IMR-90 (cell line): ENCODE results near the gene RNFT2. TPM values are rescaled to one million over a fixed set of nuclear protein-coding genes. Genes with fewer than 3 reads are reported as not detected.

Source experiments
- ATAC-seq: fragments of 200-7000 bp; cut with Tn5 transposase; 2 replicates; pipeline ENCODE4 v1.9.1; 2020; ENCODE audit warnings: low read depth, mild to moderate bottlenecking, moderate library complexity
- BruUV-seq: library from RNA; stranded (reverse); fragments of 400-500 nt; replicated peaks from 2 replicates; lab custom pipeline; 2021; lab: Mats Ljungman, UMichigan
- CTCF ChIA-PET: fragments of 300-600 bp; formaldehyde crosslinking; extraction: SDS; loops from one replicate; lab custom pipeline; 2021; ENCODE audit warnings: antibody characterized with exemption; lab: Yijun Ruan, JAX
- POLR2A ChIA-PET: fragments of 300-600 bp; sonication (Branson Sonifier 250); formaldehyde crosslinking; loops from one replicate; lab custom pipeline; 2022; ENCODE audit warnings: antibody characterized with exemption; ENCODE audit not compliant: unreplicated experiment; lab: Charles Lee
- DNase-seq: peaks from one replicate; pipeline ENCODE4 v3.0.0; 2013
- H2AFZ ChIP-seq: replicated peaks from 2 replicates; pipeline ENCODE3; 2013; ENCODE audit warnings: low read length, mild to moderate bottlenecking; ENCODE audit not compliant: poor library complexity
- H2AK5ac ChIP-seq: 2 replicates; pipeline ENCODE4 v1.6.1; 2013; ENCODE audit warnings: low read depth, low read length, inconsistent platforms
- H2AK9ac ChIP-seq: replicated peaks from 2 replicates; pipeline ENCODE3; 2013; ENCODE audit warnings: mild to moderate bottlenecking, low read depth, low read length, moderate library complexity; ENCODE audit not compliant: poor library complexity
- H2BK120ac ChIP-seq: 2 replicates; pipeline ENCODE4 v1.6.1; 2013; ENCODE audit warnings: low read depth, low read length, inconsistent platforms
- H2BK15ac ChIP-seq: 3 replicates; pipeline ENCODE4 v1.6.1; 2013; ENCODE audit warnings: low read depth, low read length, inconsistent platforms
- H2BK20ac ChIP-seq: 2 replicates; pipeline ENCODE4 v1.6.1; 2013; ENCODE audit warnings: low read depth, mild to moderate bottlenecking, inconsistent platforms, low read length, moderate library complexity
- H2BK5ac ChIP-seq: 2 replicates; pipeline ENCODE4 v1.6.1; 2013; ENCODE audit warnings: mild to moderate bottlenecking, low read depth, low read length, inconsistent platforms; ENCODE audit not compliant: poor library complexity, severe bottlenecking
- H3K14ac ChIP-seq: replicated peaks from 2 replicates; pipeline ENCODE4 v1.6.1; 2013; ENCODE audit warnings: low read depth, low read length, inconsistent platforms
- H3K18ac ChIP-seq: 2 replicates; pipeline ENCODE4 v1.6.1; 2013; ENCODE audit warnings: low read depth, low read length, control low read depth
- H3K23ac ChIP-seq: 2 replicates; pipeline ENCODE4 v1.6.1; 2013; ENCODE audit warnings: low read depth, low read length, inconsistent platforms
- H3K27ac ChIP-seq: 2 replicates; pipeline ENCODE4 v1.5.1; 2013; ENCODE audit warnings: mild to moderate bottlenecking, control low read depth, low read length; ENCODE audit not compliant: insufficient read depth
- H3K27me3 ChIP-seq: 2 replicates; pipeline ENCODE4 v1.6.1; 2013; ENCODE audit warnings: low read length; ENCODE audit not compliant: control insufficient read depth, insufficient read depth
- H3K36me3 ChIP-seq: 2 replicates; pipeline ENCODE4 v1.6.1; 2013; ENCODE audit warnings: low read length, mixed read lengths; ENCODE audit not compliant: control insufficient read depth, insufficient read depth
- H3K4ac ChIP-seq: 2 replicates; pipeline ENCODE4 v1.6.1; 2013; ENCODE audit warnings: low read depth, low read length, inconsistent platforms
- H3K4me1 ChIP-seq: 2 replicates; pipeline ENCODE4 v1.6.1; 2013; ENCODE audit warnings: low read length, mixed read lengths; ENCODE audit not compliant: control insufficient read depth, insufficient read depth
- H3K4me2 ChIP-seq: 2 replicates; pipeline ENCODE4 v1.6.1; 2013; ENCODE audit warnings: low read depth, mild to moderate bottlenecking, control low read depth, low read length, moderate library complexity
- H3K4me3 ChIP-seq: 2 replicates; pipeline ENCODE4 v1.5.1; 2013; ENCODE audit warnings: low read depth, mild to moderate bottlenecking, control low read depth, low read length, moderate library complexity; ENCODE audit not compliant: insufficient read depth
- H3K56ac ChIP-seq: 2 replicates; pipeline ENCODE4 v1.6.1; 2013; ENCODE audit warnings: low read length, inconsistent platforms; ENCODE audit not compliant: insufficient read depth; ENCODE audit errors: extremely low read depth
- H3K79me1 ChIP-seq, 2 experiments: 2 replicates each; pipeline ENCODE4 v1.6.1; 2013; ENCODE audit warnings: low read length in 2 of 2, inconsistent platforms in 1 of 2, low read depth in 1 of 2
- H3K9ac ChIP-seq: 2 replicates; pipeline ENCODE4 v1.6.1; 2013; ENCODE audit warnings: low read depth, low read length, control low read depth
- H3K9me1 ChIP-seq: 2 replicates; pipeline ENCODE4 v1.6.1; 2013; ENCODE audit warnings: low read length, inconsistent platforms; ENCODE audit not compliant: insufficient read depth
- H3K9me3 ChIP-seq: 2 replicates; pipeline ENCODE4 v1.6.1; 2013; ENCODE audit warnings: low read length; ENCODE audit not compliant: control insufficient read depth, insufficient read depth
- H4K20me1 ChIP-seq: 2 replicates; pipeline ENCODE4 v1.6.1; 2013; ENCODE audit warnings: low read length, inconsistent platforms; ENCODE audit not compliant: insufficient read depth
- H4K5ac ChIP-seq: 2 replicates; pipeline ENCODE4 v1.6.1; 2013; ENCODE audit warnings: mild to moderate bottlenecking, low read depth, low read length, control low read depth
- H4K8ac ChIP-seq, 2 experiments: 2 replicates each; pipeline ENCODE4 v1.6.1; 2013; ENCODE audit warnings: low read depth in 2 of 2, low read length in 2 of 2, control low read depth in 1 of 2, inconsistent platforms in 1 of 2
- H4K91ac ChIP-seq: 2 replicates; pipeline ENCODE4 v1.6.1; 2013; ENCODE audit warnings: low read depth, low read length, inconsistent platforms; ENCODE audit not compliant: insufficient read depth
- BHLHE40 ChIP-seq: fragments of 150-350 bp; IDR thresholded peaks from 2 replicates; pipeline ENCODE4 v1.6.1; 2016; ENCODE audit warnings: mild to moderate bottlenecking, low read depth, low read length
- CHD1 ChIP-seq: IDR thresholded peaks from 2 replicates; pipeline ENCODE4 v1.6.1; 2012; ENCODE audit warnings: low read depth, low read length, improper control_type of control experiment
- MAFK ChIP-seq: IDR thresholded peaks from 2 replicates; pipeline ENCODE4 v1.6.1; 2012; ENCODE audit warnings: low read depth, low read length, improper control_type of control experiment
- MXI1 ChIP-seq: IDR thresholded peaks from 2 replicates; pipeline ENCODE4 v1.6.1; 2012; ENCODE audit warnings: low read depth, mild to moderate bottlenecking, low read length, moderate library complexity, borderline replicate concordance
- NFE2L2 ChIP-seq: fragments of 150-350 bp; IDR thresholded peaks from 2 replicates; pipeline ENCODE4 v1.6.1; 2016; ENCODE audit warnings: low read depth, mild to moderate bottlenecking, low read length
- RAD21 ChIP-seq: IDR thresholded peaks from 2 replicates; pipeline ENCODE4 v1.6.1; 2012; ENCODE audit warnings: low read length, improper control_type of control experiment
- RFX5 ChIP-seq: IDR thresholded peaks from 2 replicates; pipeline ENCODE4 v1.8.0; 2012; ENCODE audit warnings: low read depth, mild to moderate bottlenecking, low read length, moderate library complexity
- WGBS, 2 experiments: methylation state at CpG; one replicate each; pipeline versions ENCODE4 v1.1.5 to v1.1.7; 2013; ENCODE audit warnings: missing lambda C conversion rate in 2 of 2; ENCODE audit not compliant: insufficient read length in 1 of 2; ENCODE audit errors: extremely low coverage in 2 of 2; 5-methylcytosine and 5-hydroxymethylcytosine counted together
- dilution Hi-C: fragments of 300-500 bp; cut with HindIII; formaldehyde crosslinking; loops from one replicate; pipeline ENCODE4 v1.14.3; 2018; ENCODE audit warnings: low sequenced_read_pairs; ENCODE audit not compliant: unreplicated experiment
- in situ Hi-C: fragments of 300-500 bp; cut with MboI; formaldehyde crosslinking; loops from 3 replicates; pipeline ENCODE4 v1.14.3; 2019; ENCODE audit warnings: low sequenced_read_pairs, inconsistent platforms, mixed read lengths
- intact Hi-C: fragments of 100-400 bp; cut with micrococcal nuclease; formaldehyde crosslinking; loops from 2 replicates; pipeline ENCODE4 v1.10.0; 2022
- polyA plus RNA-seq, 3 experiments: library from polyadenylated mRNA; depleted of rRNA; stranded (reverse); fragments of >200 nt; gene quantifications; 2 replicates each; pipeline ENCODE4 v1.2.3, GENCODE V29; 2012; ENCODE audit warnings: low replicate concordance in 1 of 3
- total RNA-seq: library from RNA; depleted of rRNA; stranded (reverse); fragments of >200 nt; gene quantifications from 2 replicates; pipeline ENCODE4 v1.2.3, GENCODE V29; 2012
- TF ChIP-seq, protein P1 (sequence below): conservative IDR thresholded peaks from 2 replicates; pipeline ENCODE4 v1.5.1; 2012; ENCODE audit warnings: mild to moderate bottlenecking, low read depth, low read length, improper control_type of control experiment
- TF ChIP-seq, protein P2 (sequence below): fragments of 150-350 bp; IDR thresholded peaks from 2 replicates; pipeline ENCODE4 v1.6.1; 2016; ENCODE audit warnings: low read depth, mild to moderate bottlenecking, low read length, moderate library complexity, borderline replicate concordance

The RNFT2 gene
- total and polyA plus RNA-seq, 2 of the 4 experiments (the other 2 are of a cell fraction), result 1.6 to 2.3 TPM

DNA sequence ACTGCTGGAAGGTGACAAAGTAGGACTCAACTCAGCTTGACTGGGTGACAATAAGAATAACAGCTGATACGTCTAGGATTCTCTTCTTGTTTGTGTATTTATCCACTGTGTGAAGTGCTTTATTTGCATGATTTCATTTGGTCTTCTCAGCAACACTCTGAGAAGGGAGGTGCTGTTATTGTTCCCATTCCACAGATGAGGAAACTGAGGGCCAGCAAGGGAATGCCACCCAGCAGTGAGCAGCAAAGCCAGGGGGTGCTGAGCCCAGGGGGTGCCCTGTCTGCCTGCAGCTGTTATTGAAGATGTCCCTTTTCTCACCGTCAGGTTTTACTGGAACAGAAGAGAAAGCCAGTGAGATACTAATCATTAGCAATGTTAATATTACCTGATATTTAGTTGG, 62.8 kb downstream of the RNFT2 start:
- Histone ChIP-seq H3K27ac (no peak overlapping the region), H3K56ac (no peak overlapping the region), H3K4me2 (no peak overlapping the region), H3K79me1 (no peaks in the 10 kb centered on the region), H3K4me1 (no peaks in the 10 kb centered on the region), H3K18ac (no peak overlapping the region), H3K9me3 (no peaks in the 10 kb centered on the region), H4K20me1 (no peaks in the 10 kb centered on the region), H2BK120ac (no peak overlapping the region), H4K8ac (no peak overlapping the region), H3K23ac (no peak overlapping the region), H3K4me3 (no peak overlapping the region), H3K9me1 (no peaks in the 10 kb centered on the region), H3K36me3 (no peaks in the 10 kb centered on the region), H4K91ac (no peak overlapping the region), H2BK5ac (no peak overlapping the region), H3K14ac (no peak overlapping the region), H3K9ac (no peak overlapping the region), H2BK20ac (no peak overlapping the region), H2AK9ac (no peak overlapping the region), H2AFZ (no peak overlapping the region), H3K4ac (no peak overlapping the region), H2BK15ac (no peak overlapping the region), H4K5ac (no peak overlapping the region), H3K27me3 (no peaks in the 10 kb centered on the region), H2AK5ac (no peak overlapping the region)
- CTCF ChIA-PET, result interaction anchor here (0.6 kb wide), 1 partner anchor 24 kb away, joined by 13 read pairs; no protein-coding TSS in a partner anchor
- intact Hi-C loops (no loop called here), dilution Hi-C loops (no loop called here), in situ Hi-C loops (no loop called here)
- DNase-seq (no peak), ATAC-seq (no peak)
- WGBS, 2 experiments, result 80% methylated on average over 1 of the region's 2 CpGs; no CpG with 5 or more reads in 1 of the 2 experiments
- TF ChIP-seq, protein P1, sequence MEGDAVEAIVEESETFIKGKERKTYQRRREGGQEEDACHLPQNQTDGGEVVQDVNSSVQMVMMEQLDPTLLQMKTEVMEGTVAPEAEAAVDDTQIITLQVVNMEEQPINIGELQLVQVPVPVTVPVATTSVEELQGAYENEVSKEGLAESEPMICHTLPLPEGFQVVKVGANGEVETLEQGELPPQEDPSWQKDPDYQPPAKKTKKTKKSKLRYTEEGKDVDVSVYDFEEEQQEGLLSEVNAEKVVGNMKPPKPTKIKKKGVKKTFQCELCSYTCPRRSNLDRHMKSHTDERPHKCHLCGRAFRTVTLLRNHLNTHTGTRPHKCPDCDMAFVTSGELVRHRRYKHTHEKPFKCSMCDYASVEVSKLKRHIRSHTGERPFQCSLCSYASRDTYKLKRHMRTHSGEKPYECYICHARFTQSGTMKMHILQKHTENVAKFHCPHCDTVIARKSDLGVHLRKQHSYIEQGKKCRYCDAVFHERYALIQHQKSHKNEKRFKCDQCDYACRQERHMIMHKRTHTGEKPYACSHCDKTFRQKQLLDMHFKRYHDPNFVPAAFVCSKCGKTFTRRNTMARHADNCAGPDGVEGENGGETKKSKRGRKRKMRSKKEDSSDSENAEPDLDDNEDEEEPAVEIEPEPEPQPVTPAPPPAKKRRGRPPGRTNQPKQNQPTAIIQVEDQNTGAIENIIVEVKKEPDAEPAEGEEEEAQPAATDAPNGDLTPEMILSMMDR, result no peak
- TF ChIP-seq CHD1, result no peak
- no peak for TF ChIP-seq RFX5
- TF ChIP-seq RAD21, result no peak
- no peak for TF ChIP-seq NFE2L2
- TF ChIP-seq, protein P2, sequence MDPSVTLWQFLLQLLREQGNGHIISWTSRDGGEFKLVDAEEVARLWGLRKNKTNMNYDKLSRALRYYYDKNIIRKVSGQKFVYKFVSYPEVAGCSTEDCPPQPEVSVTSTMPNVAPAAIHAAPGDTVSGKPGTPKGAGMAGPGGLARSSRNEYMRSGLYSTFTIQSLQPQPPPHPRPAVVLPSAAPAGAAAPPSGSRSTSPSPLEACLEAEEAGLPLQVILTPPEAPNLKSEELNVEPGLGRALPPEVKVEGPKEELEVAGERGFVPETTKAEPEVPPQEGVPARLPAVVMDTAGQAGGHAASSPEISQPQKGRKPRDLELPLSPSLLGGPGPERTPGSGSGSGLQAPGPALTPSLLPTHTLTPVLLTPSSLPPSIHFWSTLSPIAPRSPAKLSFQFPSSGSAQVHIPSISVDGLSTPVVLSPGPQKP, result no peak
- TF ChIP-seq BHLHE40, result no peak
- no peak for TF ChIP-seq MAFK
- no peak for TF ChIP-seq MXI1
- no TSS peak for BruUV-seq
- POLR2A ChIA-PET, result no interaction called here
